ENCODE results near the gene RNF187. TPM values are rescaled to one million over a fixed set of nuclear protein-coding genes. Genes with fewer than 3 reads are reported as not detected.

The RNF187 gene
- total and polyA plus RNA-seq, 2 of the 13 experiments (the other 11 are each of a cell fraction or from before 2014, with no cell fraction given) = 41.3 to 59.4 TPM

DNA sequence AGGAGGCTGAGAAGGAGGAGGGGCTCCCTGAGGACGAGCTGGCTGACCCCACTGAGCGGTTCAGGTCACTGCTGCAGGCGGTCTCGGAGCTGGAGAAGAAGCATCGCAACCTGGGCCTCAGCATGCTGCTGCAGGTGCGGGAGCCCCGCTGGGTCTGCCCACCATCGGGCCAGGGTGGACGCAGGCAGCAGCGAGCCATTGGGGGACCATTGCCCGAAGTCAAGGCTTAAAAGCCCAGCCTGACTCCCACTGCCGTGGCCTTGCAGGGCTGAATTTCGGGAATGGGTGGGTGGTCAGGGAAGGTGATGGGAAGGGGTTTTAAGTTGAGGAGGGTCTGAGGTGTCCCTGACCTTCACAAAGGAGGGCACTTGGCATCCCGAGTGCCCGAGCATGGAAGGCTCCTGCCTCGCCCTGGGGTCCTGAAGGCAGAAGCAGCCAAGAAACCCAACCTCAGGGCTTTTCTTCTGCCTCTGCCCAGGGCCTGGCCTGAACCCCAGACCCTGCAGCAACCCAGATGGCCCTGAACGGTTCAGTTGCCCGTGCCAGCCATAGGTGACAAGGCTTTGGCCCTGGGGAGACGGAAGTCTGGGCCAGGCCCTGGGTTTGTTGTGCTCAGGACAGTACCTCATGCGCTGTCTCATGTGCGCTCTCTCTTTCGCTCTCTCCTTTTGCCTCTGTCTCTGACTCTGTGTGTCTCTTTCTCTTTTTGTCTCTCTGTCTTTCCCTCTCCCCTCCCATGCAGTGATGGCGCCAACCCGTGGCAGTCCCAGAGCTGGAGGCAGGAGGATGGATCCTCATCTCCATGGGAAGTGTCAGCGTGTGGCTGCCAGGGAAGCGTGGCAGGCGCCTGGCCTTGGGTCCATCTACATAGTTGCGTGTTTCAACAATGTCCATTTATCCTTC is 6.2 kb downstream of the RNF187 start:
- BruUV-seq (replicated peaks) = no TSS peak
- no peak overlapping the region for H3K27ac ChIP-seq (ENCODE audit: extremely low read length, insufficient read depth, low read length)
- no peak overlapping the region for H3K4me2 ChIP-seq (ENCODE audit: low read depth, low read length)
- in situ Hi-C loops (cut with HindIII; ENCODE audit: extremely low pct_ligation_motif_present, low pct_unique_long_range_greater_than_20kb) = no loop called here
- ATAC-seq (no peak), FAIRE-seq (no peak), DNase-seq (ENCODE audit: low spot score) (no peak)
- intact Hi-C loops (cut with micrococcal nuclease; ENCODE audit: unreplicated experiment) = no loop called here
- ChIA-PET POLR2A (no interaction called here), CTCF (ENCODE audit: low intra/inter-chr PET ratio, low total read pairs) (no interaction called here)
- H3K27me3 ChIP-seq (ENCODE audit: control insufficient read depth in 1 of 2, insufficient read depth in 2 of 2, low read length in 2 of 2) = no peaks in the 10 kb centered on the region
- H3K9ac ChIP-seq (ENCODE audit: insufficient read depth, low read depth, low read length) = no peak overlapping the region
- H3K36me3 ChIP-seq (replicated peaks in 1 of 2; ENCODE audit: control insufficient read depth in 1 of 2, insufficient read depth in 2 of 2, low read length in 2 of 2) = peaks cover 11 to 39% of the 10 kb centered on the region in 2 experiments; a peak in 4 of 5 replicates
- H3K4me1 ChIP-seq (ENCODE audit: insufficient read depth, low read length) = peaks cover 27% of the 10 kb centered on the region
- H4K20me1 ChIP-seq (ENCODE audit: insufficient read depth, low read length) = no peaks in the 10 kb centered on the region
- WGBS (ENCODE audit: low lambda C conversion rate) = 94% methylated on average over 21 of the region's 28 CpGs
- H3K4me3 ChIP-seq (replicated peaks in 1 of 3; ENCODE audit: insufficient read depth in 1 of 3, low read depth in 2 of 3, low read length in 3 of 3) = no peak overlapping the region
- peaks cover 7% of the 10 kb centered on the region for H3K79me2 ChIP-seq (ENCODE audit: insufficient read depth, low read length)
- no peaks in the 10 kb centered on the region for H3K9me3 ChIP-seq (ENCODE audit: low read length)
- H2AFZ ChIP-seq (ENCODE audit: low read length) = no peak overlapping the region
- TF ChIP-seq ZNF44 (CRISPR knock-in tag; IDR thresholded peaks at IDR 0.05) (no peak), RFXANK (CRISPR knock-in tag; IDR thresholded peaks at IDR 0.05) (no peak), ZFP36L2 (CRISPR knock-in tag; IDR thresholded peaks at IDR 0.05) (no peak), CEBPB (IDR thresholded peaks at IDR 0.05; ENCODE audit: borderline replicate concordance, low read depth, low read length) (no peak), ZNF431 (CRISPR knock-in tag; IDR thresholded peaks at IDR 0.05; ENCODE audit: borderline replicate concordance, low read depth) (no peak), CCAR2 (optimal IDR thresholded peaks at IDR 0.05; ENCODE audit: low read depth, low read length) (no peak), RFX1 (IDR thresholded peaks at IDR 0.05) (no peak), MTF1 (CRISPR knock-in tag; IDR thresholded peaks at IDR 0.05) (no peak), ZNF160 (CRISPR knock-in tag; IDR thresholded peaks at IDR 0.05) (no peak), HNRNPLL (IDR thresholded peaks at IDR 0.05; ENCODE audit: low read depth, low read length, poor library complexity, severe bottlenecking) (no peak), ZNF484 (CRISPR knock-in tag; IDR thresholded peaks at IDR 0.05; ENCODE audit: borderline replicate concordance, low read depth) (no peak)
- TF ChIP-seq, protein P1, sequence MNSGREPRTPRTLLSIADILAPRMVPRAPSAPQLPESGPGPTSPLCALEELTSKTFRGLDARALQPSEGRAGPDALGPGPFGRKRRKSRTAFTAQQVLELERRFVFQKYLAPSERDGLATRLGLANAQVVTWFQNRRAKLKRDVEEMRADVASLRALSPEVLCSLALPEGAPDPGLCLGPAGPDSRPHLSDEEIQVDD (CRISPR knock-in tag; IDR thresholded peaks at IDR 0.05; ENCODE audit: borderline replicate concordance) = no peak
- TF ChIP-seq, protein P2, sequence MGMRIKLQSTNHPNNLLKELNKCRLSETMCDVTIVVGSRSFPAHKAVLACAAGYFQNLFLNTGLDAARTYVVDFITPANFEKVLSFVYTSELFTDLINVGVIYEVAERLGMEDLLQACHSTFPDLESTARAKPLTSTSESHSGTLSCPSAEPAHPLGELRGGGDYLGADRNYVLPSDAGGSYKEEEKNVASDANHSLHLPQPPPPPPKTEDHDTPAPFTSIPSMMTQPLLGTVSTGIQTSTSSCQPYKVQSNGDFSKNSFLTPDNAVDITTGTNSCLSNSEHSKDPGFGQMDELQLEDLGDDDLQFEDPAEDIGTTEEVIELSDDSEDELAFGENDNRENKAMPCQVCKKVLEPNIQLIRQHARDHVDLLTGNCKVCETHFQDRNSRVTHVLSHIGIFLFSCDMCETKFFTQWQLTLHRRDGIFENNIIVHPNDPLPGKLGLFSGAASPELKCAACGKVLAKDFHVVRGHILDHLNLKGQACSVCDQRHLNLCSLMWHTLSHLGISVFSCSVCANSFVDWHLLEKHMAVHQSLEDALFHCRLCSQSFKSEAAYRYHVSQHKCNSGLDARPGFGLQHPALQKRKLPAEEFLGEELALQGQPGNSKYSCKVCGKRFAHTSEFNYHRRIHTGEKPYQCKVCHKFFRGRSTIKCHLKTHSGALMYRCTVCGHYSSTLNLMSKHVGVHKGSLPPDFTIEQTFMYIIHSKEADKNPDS (CRISPR knock-in tag; IDR thresholded peaks at IDR 0.05) = no peak
- TF ChIP-seq, protein P3, sequence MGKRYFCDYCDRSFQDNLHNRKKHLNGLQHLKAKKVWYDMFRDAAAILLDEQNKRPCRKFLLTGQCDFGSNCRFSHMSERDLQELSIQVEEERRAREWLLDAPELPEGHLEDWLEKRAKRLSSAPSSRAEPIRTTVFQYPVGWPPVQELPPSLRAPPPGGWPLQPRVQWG (CRISPR knock-in tag; IDR thresholded peaks at IDR 0.05; ENCODE audit: borderline replicate concordance, low read depth) = no peak
- TF ChIP-seq, protein P4, sequence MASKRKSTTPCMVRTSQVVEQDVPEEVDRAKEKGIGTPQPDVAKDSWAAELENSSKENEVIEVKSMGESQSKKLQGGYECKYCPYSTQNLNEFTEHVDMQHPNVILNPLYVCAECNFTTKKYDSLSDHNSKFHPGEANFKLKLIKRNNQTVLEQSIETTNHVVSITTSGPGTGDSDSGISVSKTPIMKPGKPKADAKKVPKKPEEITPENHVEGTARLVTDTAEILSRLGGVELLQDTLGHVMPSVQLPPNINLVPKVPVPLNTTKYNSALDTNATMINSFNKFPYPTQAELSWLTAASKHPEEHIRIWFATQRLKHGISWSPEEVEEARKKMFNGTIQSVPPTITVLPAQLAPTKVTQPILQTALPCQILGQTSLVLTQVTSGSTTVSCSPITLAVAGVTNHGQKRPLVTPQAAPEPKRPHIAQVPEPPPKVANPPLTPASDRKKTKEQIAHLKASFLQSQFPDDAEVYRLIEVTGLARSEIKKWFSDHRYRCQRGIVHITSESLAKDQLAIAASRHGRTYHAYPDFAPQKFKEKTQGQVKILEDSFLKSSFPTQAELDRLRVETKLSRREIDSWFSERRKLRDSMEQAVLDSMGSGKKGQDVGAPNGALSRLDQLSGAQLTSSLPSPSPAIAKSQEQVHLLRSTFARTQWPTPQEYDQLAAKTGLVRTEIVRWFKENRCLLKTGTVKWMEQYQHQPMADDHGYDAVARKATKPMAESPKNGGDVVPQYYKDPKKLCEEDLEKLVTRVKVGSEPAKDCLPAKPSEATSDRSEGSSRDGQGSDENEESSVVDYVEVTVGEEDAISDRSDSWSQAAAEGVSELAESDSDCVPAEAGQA (IDR thresholded peaks at IDR 0.05; ENCODE audit: low read depth) = no peak
- TF ChIP-seq, protein P4 (CRISPR knock-in tag; IDR thresholded peaks at IDR 0.05; ENCODE audit: borderline replicate concordance) = no peak
